Esophagus muscularis mucosa (tissue), 4 donors: ENCODE results near the gene TBATA. TPM values are rescaled to one million over a fixed set of nuclear protein-coding genes. Genes with fewer than 3 reads are reported as not detected.

Experiments used
- DNase-seq: peaks from one replicate; pipeline ENCODE4 v3.0.0-alpha.2; 2017; ENCODE audit errors: extremely low spot score
- H3K27ac ChIP-seq, 4 donors: fragments of 200-600 bp; sonication (generic); replicated peaks in 1 of 4; 1 replicate in 3 of 4; 2 replicates in 1 of 4; pipeline ENCODE4 v1.5.1; 2016 to 2019; ENCODE audit warnings: mild to moderate bottlenecking in 1 of 4
- H3K27me3 ChIP-seq, 4 donors: fragments of 200-600 bp; sonication (generic); one replicate each; pipeline versions ENCODE4 v1.5.1 to v1.6.0; 2016 to 2019
- H3K36me3 ChIP-seq, 4 donors: fragments of 200-600 bp; sonication (generic); one replicate each; pipeline ENCODE4 v1.5.1; 2016 to 2019
- H3K4me1 ChIP-seq, 4 donors: fragments of 200-600 bp; sonication (generic); one replicate each; pipeline ENCODE4 v1.5.1; 2016 to 2019
- H3K4me3 ChIP-seq, 4 donors: fragments of 200-600 bp; sonication (generic); 1 replicate in 2 of 4; 2 replicates in 2 of 4; pipeline ENCODE4 v1.5.1; 2016 to 2019; ENCODE audit warnings: mild to moderate bottlenecking in 4 of 4, moderate library complexity in 1 of 4
- H3K9me3 ChIP-seq, 4 donors: fragments of 200-600 bp; sonication (generic); 1 replicate in 3 of 4; 2 replicates in 1 of 4; pipeline ENCODE4 v1.5.1; 2016 to 2019
- CTCF ChIP-seq, 3 experiments: fragments of 200-600 bp in 2 of 3; fragments of 450-650 bp in 1 of 3; sonication (generic) in 2 of 3; IDR thresholded peaks; one replicate each; pipeline ENCODE4 v1.5.1; 2017 to 2019; ENCODE audit warnings: antibody characterized with exemption in 3 of 3, mild to moderate bottlenecking in 2 of 3, moderate library complexity in 1 of 3
- EP300 ChIP-seq: sonication (generic); formaldehyde crosslinking; IDR thresholded peaks from one replicate; pipeline ENCODE4 v1.6.1; 2017; ENCODE audit warnings: antibody characterized with exemption
- POLR2A ChIP-seq: fragments of 450-650 bp; IDR thresholded peaks from one replicate; pipeline ENCODE4 v1.6.1; 2017; ENCODE audit warnings: antibody characterized with exemption, moderate library complexity, mild to moderate bottlenecking, low read depth
- POLR2AphosphoS5 ChIP-seq, 2 donors: sonication (generic); formaldehyde crosslinking; IDR thresholded peaks; one replicate each; pipeline ENCODE4 v1.6.1; 2017; ENCODE audit warnings: antibody characterized with exemption in 2 of 2
- WGBS: methylation state at CpG from one replicate; pipeline ENCODE4 v1.1.5; 2018; 5-methylcytosine and 5-hydroxymethylcytosine counted together
- intact Hi-C: fragments of 100-400 bp; cut with DNase I; formaldehyde crosslinking; loops from one replicate; pipeline ENCODE4 v1.15.1; 2023
- total RNA-seq, 4 donors: library from RNA; depleted of rRNA; stranded (reverse); fragments of >200 nt; gene quantifications; one replicate each; pipeline versions ENCODE4 v1.1.0 to v1.2.1, GENCODE V29; 2016

TBATA gene
- total RNA-seq, 4 donors from 2014 or later = not detected

GRCh38 chr10:70765794-70766594 is 19.2 kb downstream of the TBATA start:
- TF ChIP-seq EP300 = no peak
- TF ChIP-seq POLR2A = no peak
- TF ChIP-seq CTCF (IDR thresholded peaks at IDR 0.05) = no peak
- no peak for TF ChIP-seq POLR2AphosphoS5 (IDR thresholded peaks at IDR 0.05)
- DNase-seq = no peak
- Histone ChIP-seq H3K9me3 (no peaks in the 10 kb centered on the region), H3K27me3 (peaks cover 0 to 6% (median 0%) of the 10 kb centered on the region in 4 donors), H3K4me1 (no peaks in the 10 kb centered on the region), H3K27ac (no peak overlapping the region), H3K4me3 (no peak overlapping the region), H3K36me3 (no peaks in the 10 kb centered on the region)
- intact Hi-C loops = no loop called here
- 100% methylated on average over 3 of the region's 8 CpGs for WGBS

- Histone ChIP-seq H3K36me3 (no peaks in the 10 kb centered on the region), H3K4me3 (no peak overlapping the region), H3K4me1 (peaks cover 0 to 7% (median 4%) of the 10 kb centered on the region in 4 donors), H3K27me3 (peaks cover 0 to 10% (median 0%) of the 10 kb centered on the region in 4 donors), H3K9me3 (no peaks in the 10 kb centered on the region), H3K27ac (no peak overlapping the region)
- 85% methylated on average over 3 of the region's 3 CpGs for WGBS
- no peak for TF ChIP-seq POLR2AphosphoS5 (IDR thresholded peaks at IDR 0.05)
- TF ChIP-seq POLR2A = no peak
- TF ChIP-seq CTCF (IDR thresholded peaks at IDR 0.05) = no peak
- TF ChIP-seq EP300 = no peak
- intact Hi-C loops = no loop called here
- no peak for DNase-seq
Observed at GRCh38 chr10:70763567-70763966, 21.6 kb downstream of the TBATA start.

DNA sequence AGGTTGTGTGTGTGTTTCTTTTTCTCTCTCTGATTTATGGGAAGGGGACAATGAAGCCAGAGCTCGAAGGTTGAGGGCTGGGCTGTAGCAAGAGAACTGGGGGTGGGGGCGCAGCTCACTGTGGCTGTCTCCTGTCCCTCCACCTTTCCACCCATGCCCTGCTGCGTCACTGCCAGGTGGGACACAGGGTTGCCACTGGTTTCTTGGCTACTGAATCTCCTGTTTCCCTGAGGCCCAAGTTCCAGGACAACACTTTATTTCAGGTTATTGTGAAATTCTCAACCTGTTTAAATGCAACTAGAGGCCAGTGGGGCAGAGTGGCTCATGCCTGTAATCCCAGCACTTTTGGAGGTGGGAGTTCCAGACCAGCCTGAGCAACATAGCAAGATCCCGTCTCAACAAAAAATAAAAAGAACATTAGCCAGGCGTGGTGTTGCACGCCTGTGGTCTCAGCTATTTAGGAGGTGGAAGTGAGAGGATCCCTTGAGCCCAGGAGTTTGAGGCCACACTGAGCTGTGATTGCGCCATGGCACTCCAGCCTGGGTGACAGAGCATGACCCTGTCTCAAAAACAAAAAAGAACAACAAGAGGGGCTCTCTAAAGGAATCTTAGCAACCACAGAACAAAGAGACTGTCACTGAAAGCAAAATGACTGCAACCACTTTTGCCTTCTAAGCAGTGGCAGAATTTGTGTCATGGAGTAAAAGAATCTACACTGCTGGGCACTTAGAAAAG is 22.6 kb downstream of the TBATA start:
- no peak overlapping the region for H3K27ac ChIP-seq
- H3K4me3 ChIP-seq = no peak overlapping the region
- peaks cover 0 to 10% (median 0%) of the 10 kb centered on the region in 4 donors for H3K27me3 ChIP-seq
- H3K9me3 ChIP-seq = no peaks in the 10 kb centered on the region
- WGBS = 81% methylated on average over 7 of the region's 7 CpGs
- H3K36me3 ChIP-seq = no peaks in the 10 kb centered on the region
- DNase-seq = no peak
- TF ChIP-seq POLR2A = no peak
- TF ChIP-seq CTCF (IDR thresholded peaks at IDR 0.05) = no peak
- TF ChIP-seq POLR2AphosphoS5 (IDR thresholded peaks at IDR 0.05) = no peak
- TF ChIP-seq EP300 = no peak
- intact Hi-C loops = no loop called here
- peaks cover 0 to 7% (median 4%) of the 10 kb centered on the region in 4 donors for H3K4me1 ChIP-seq

DNA sequence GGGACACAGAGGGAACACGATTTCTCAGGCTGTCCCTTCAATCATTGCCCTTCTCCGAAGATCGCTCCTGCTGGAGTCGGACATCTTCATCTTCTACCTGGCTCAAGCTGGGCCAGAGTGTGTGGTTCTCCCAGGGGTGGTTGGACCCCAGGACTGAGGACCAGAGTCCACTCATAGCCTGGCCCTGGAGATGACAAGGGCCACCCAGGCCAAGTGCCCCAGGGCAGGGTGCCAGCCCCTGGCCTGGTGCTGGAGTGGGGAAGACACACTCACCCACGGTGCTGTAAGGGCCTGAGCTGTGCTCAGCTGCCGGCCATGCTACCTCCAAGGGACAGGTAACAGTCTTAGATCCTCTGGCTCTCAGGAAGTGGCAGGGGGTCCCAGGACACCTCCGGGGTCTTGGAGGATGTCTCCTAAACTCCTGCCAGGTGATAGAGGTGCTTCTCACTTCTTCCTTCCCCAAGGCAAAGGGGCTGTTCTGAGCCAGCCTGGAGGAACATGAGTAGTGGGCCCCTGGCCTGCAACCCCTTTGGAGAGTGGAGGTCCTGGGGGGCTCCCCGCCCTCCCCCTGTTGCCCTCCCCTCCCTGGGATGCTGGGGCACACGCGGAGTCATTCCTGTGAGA is 23.3 kb downstream of the TBATA start:
- no peak for DNase-seq
- H3K27ac ChIP-seq = no peak overlapping the region
- H3K4me3 ChIP-seq = no peak overlapping the region
- TF ChIP-seq POLR2A (no peak), POLR2AphosphoS5 (IDR thresholded peaks at IDR 0.05) (no peak), EP300 (no peak), CTCF (IDR thresholded peaks at IDR 0.05) (no peak)
- H3K27me3 ChIP-seq = peaks cover 0 to 10% (median 0%) of the 10 kb centered on the region in 4 donors
- H3K4me1 ChIP-seq = peaks cover 0 to 7% (median 4%) of the 10 kb centered on the region in 4 donors
- 73% methylated on average over 10 of the region's 10 CpGs for WGBS
- intact Hi-C loops = no loop called here
- H3K9me3 ChIP-seq = no peaks in the 10 kb centered on the region
- no peaks in the 10 kb centered on the region for H3K36me3 ChIP-seq
